HUES64 (cell line): Measurements from ENCODE around the gene CDK7. TPM values are rescaled to one million over a fixed set of nuclear protein-coding genes. Genes with fewer than 3 reads are reported as not detected.

Experiments
- H3K27ac ChIP-seq: 2 replicates; pipeline ENCODE4 v1.7.0; 2013; ENCODE audit warnings: low read depth, low read length, inconsistent platforms
- H3K27me3 ChIP-seq: 2 replicates; pipeline ENCODE4 v1.6.1; 2013; ENCODE audit warnings: mild to moderate bottlenecking, low read length; ENCODE audit not compliant: insufficient read depth
- H3K36me3 ChIP-seq: 2 replicates; pipeline ENCODE4 v1.6.1; 2013; ENCODE audit warnings: mild to moderate bottlenecking, low read length; ENCODE audit not compliant: insufficient read depth
- H3K4me1 ChIP-seq: 2 replicates; pipeline ENCODE4 v1.6.1; 2013; ENCODE audit warnings: mild to moderate bottlenecking, low read length, moderate library complexity; ENCODE audit not compliant: insufficient read depth
- H3K4me3 ChIP-seq: 2 replicates; pipeline ENCODE4 v1.5.1; 2013; ENCODE audit warnings: mild to moderate bottlenecking, low read length, moderate library complexity
- H3K9ac ChIP-seq: 2 replicates; pipeline ENCODE4 v1.6.1; 2013; ENCODE audit warnings: mild to moderate bottlenecking, low read depth, low read length
- H3K9me3 ChIP-seq: 2 replicates; pipeline ENCODE4 v1.6.1; 2013; ENCODE audit warnings: low read depth, low read length; ENCODE audit not compliant: insufficient read depth
- WGBS: fragments of 150-250, 120-280 bp; methylation state at CpG from one replicate; pipeline ENCODE4 v1.1.7; 2013; ENCODE audit warnings: missing lambda C conversion rate; 5-methylcytosine and 5-hydroxymethylcytosine counted together
- polyA plus RNA-seq, 2 experiments: library from polyadenylated mRNA; stranded (reverse); fragments of 50-300 nt; gene quantifications; one replicate each; pipeline ENCODE4 v1.2.3, GENCODE V29; 2013

Gene CDK7
- 39.2 TPM for polyA plus RNA-seq (2013, experiment 1 of 2)
- polyA plus RNA-seq (2013, experiment 2 of 2) = 39.9 TPM

DNA sequence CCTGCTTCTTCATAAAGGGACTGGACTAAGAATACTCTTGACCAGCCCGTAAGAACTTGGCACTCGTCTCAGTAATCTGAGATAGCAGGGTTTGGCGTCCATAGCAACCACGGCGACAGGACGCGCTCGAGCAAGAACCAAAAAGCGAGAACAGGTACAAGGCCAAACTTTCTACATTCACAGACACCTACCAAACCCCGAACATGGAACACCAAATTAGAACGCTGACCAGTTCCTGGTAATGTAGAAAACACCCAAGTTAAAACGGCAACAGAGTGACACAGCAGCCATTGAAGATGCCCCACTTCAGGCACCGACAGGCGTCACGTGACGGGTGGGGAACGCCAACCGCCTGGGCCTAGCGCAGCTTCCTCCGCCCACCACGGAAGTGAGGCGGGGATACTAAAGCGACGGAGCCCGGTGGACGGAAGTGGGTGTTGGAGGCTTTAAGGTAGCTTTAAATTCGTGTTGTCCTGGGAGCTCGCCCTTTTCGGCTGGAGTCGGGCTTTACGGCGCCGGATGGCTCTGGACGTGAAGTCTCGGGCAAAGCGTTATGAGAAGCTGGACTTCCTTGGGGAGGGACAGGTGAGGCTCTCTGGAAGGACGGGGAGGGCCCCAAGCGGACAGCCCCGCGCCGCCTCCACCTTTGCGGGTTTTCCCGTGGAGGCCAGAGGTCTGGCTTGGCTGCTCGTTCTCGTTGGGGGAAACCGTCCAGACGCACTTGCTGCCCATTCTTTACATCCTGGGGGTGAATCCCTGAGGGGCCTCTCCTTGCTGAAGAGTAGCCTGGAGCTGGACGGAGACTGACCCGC is at the start of gene CDK7:
Gene CDK7, plus strand, starts transcription at position 430 of the 812 bp plus-strand sequence. Its CDS starts 90 bp downstream, at position 520.
- Histone ChIP-seq H3K4me3 (peak within 1 kb of the TSS; percentile 83), H3K9ac (peak within 1 kb of the TSS; percentile 86), H3K36me3 (peaks cover 39% of the 10 kb centered on the region), H3K4me1 (no peaks in the 10 kb centered on the region), H3K9me3 (no peaks in the 10 kb centered on the region), H3K27ac (peak within 1 kb of the TSS; percentile 78), H3K27me3 (no peaks in the 10 kb centered on the region)
- WGBS = under 1% methylated on average over 49 of the region's 49 CpGs

DNA sequence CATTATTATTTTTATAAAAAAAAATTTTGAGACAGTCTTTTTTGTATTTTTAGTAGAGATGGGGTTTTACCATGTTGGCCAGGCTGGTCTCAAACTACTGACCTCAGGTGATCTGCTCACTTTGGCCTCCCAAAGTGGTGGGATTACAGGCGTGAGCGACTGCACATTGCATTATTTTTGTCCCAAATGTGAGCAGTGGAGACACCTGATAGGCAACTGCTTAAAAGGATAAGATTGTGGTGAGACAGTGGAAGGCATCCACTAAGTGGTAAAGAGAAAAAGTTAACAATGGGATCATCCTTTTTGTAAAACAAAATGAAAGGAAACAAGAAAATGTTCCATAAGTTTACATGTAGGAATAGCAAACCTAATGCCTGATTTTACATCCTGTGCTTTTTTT is 47.3 kb upstream of the CDK7 start:
- Histone ChIP-seq H3K36me3 (peaks cover 10% of the 10 kb centered on the region), H3K9ac (no peak overlapping the region), H3K4me3 (no peak overlapping the region), H3K9me3 (no peaks in the 10 kb centered on the region), H3K27ac (no peak overlapping the region), H3K27me3 (no peaks in the 10 kb centered on the region), H3K4me1 (no peaks in the 10 kb centered on the region)
- 94% methylated on average over 2 of the region's 2 CpGs for WGBS

- peak overlapping the region; percentile 97 for H3K4me3 ChIP-seq
- H3K36me3 ChIP-seq = peaks cover 24% of the 10 kb centered on the region
- 27% methylated on average over 8 of the region's 8 CpGs for WGBS
- peak overlapping the region; percentile 99 for H3K27ac ChIP-seq
- H3K4me1 ChIP-seq = no peaks in the 10 kb centered on the region
- no peaks in the 10 kb centered on the region for H3K27me3 ChIP-seq
- H3K9ac ChIP-seq = peak overlapping the region; percentile 98
- H3K9me3 ChIP-seq = no peaks in the 10 kb centered on the region
Measured at GRCh38 chr5:69188811-69189161, 45.9 kb upstream of the CDK7 start.

GRCh38 chr5:69189162-69190086 is 45.3 kb upstream of the CDK7 start, which contains the start of gene CENPH:
Gene CENPH (plus strand): TSS chr5:69189583. CDS start chr5:69189635, 52 bp downstream.
- WGBS = under 1% methylated on average over 55 of the region's 55 CpGs
- H3K27ac ChIP-seq = peak within 1 kb of the TSS; percentile 99
- H3K9ac ChIP-seq = peak within 1 kb of the TSS; percentile 98
- H3K4me1 ChIP-seq = no peaks in the 10 kb centered on the region
- peaks cover 30% of the 10 kb centered on the region for H3K36me3 ChIP-seq
- no peaks in the 10 kb centered on the region for H3K9me3 ChIP-seq
- no peaks in the 10 kb centered on the region for H3K27me3 ChIP-seq
- peak within 1 kb of the TSS; percentile 97 for H3K4me3 ChIP-seq

DNA sequence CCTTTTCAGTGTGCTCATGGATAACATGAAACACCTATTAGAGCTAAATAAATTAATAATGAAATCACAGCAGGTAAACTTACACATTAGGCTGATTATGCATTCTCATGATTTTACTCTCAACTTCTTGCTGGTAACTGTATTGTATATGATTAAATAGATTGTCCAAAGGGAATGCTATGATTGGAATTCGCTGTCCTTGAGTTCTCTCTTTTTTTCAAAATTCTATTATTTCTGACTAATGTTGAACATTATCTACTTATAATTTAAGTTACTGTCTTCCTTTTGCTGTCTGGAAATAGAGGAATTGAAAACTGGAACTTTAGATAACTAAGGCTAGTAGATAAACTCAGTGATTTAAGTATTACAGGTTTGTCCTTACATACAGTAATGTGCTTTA is 32.2 kb upstream of the CDK7 start:
- Histone ChIP-seq H3K4me3 (no peak overlapping the region), H3K4me1 (no peaks in the 10 kb centered on the region), H3K9ac (no peak overlapping the region), H3K9me3 (no peaks in the 10 kb centered on the region), H3K27me3 (no peaks in the 10 kb centered on the region), H3K36me3 (peaks cover 81% of the 10 kb centered on the region), H3K27ac (no peak overlapping the region)
- WGBS = no CpG with 5 or more reads among the region's 1 CpG

DNA sequence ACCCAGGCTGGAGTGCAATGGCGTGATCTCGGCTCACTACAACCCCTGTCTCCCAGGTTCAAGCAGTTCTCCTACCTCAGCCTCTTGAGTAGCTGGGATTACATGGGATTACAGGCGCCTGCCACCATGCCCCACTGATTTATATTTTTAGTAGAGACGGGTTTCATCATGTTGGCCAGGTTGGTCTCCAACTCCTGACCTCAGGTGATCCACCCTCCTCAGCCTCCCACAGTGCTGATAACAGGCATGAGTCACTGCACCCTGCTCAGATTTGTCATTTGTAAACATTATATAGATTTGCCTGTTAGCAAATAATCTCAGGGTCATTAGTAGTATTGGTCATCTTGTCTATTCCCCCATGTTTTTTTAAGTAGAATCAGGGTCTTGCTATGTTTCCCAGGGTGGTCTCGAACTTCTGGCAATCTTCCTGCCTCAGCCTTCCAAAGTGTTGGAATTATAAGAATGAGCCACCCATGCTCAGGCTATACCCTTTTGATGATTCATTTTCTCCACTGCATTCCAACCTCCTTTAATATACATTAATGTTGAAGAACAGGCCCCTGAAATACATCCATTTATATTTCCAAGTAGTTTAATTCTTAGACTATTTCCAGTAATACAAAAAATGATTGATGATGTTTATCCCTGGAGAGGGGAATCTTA is 28.0 kb upstream of the CDK7 start:
- H3K27me3 ChIP-seq = no peaks in the 10 kb centered on the region
- H3K4me1 ChIP-seq = no peaks in the 10 kb centered on the region
- H3K36me3 ChIP-seq = peaks cover 86% of the 10 kb centered on the region
- 98% methylated on average over 5 of the region's 5 CpGs for WGBS
- H3K27ac ChIP-seq = no peak overlapping the region
- no peaks in the 10 kb centered on the region for H3K9me3 ChIP-seq
- H3K9ac ChIP-seq = no peak overlapping the region
- no peak overlapping the region for H3K4me3 ChIP-seq

GRCh38 chr5:69209602-69210001 is 25.1 kb upstream of the CDK7 start:
- Histone ChIP-seq H3K27ac (no peak overlapping the region), H3K36me3 (peaks cover 71% of the 10 kb centered on the region), H3K9me3 (no peaks in the 10 kb centered on the region), H3K27me3 (no peaks in the 10 kb centered on the region), H3K4me1 (no peaks in the 10 kb centered on the region), H3K4me3 (no peak overlapping the region), H3K9ac (no peak overlapping the region)
- WGBS = no CpG with 5 or more reads among the region's 2 CpGs

- H3K36me3 ChIP-seq = peaks cover 61% of the 10 kb centered on the region
- H3K27ac ChIP-seq = no peak overlapping the region
- no peak overlapping the region for H3K4me3 ChIP-seq
- no peak overlapping the region for H3K9ac ChIP-seq
- H3K4me1 ChIP-seq = no peaks in the 10 kb centered on the region
- H3K9me3 ChIP-seq = no peaks in the 10 kb centered on the region
- WGBS = 98% methylated on average over 2 of the region's 2 CpGs
- no peaks in the 10 kb centered on the region for H3K27me3 ChIP-seq
Measured at GRCh38 chr5:69211200-69211599, 23.5 kb upstream of the CDK7 start.

- Histone ChIP-seq H3K27ac (no peak overlapping the region), H3K9ac (no peak overlapping the region), H3K4me3 (no peak overlapping the region), H3K36me3 (peaks cover 53% of the 10 kb centered on the region), H3K4me1 (0 out of 2 replicates have a peak, but pooled peaks cover under 1% of the 10 kb centered on the region), H3K9me3 (no peaks in the 10 kb centered on the region), H3K27me3 (no peaks in the 10 kb centered on the region)
- WGBS = 94% methylated on average over 2 of the region's 2 CpGs
Measured at GRCh38 chr5:69212022-69212421, 22.7 kb upstream of the CDK7 start.

GRCh38 chr5:69213513-69214215 is 21.0 kb upstream of the CDK7 start:
- Histone ChIP-seq H3K27ac (no peak overlapping the region), H3K9me3 (no peaks in the 10 kb centered on the region)
- WGBS = 94% methylated on average over 4 of the region's 4 CpGs

More at GRCh38 chr5:69213513-69214215, 21.0 kb upstream of the CDK7 start:
- Histone ChIP-seq H3K27me3 (no peaks in the 10 kb centered on the region), H3K36me3 (peaks cover 42% of the 10 kb centered on the region), H3K4me1 (peaks cover 5% of the 10 kb centered on the region), H3K9ac (no peak overlapping the region), H3K4me3 (no peak overlapping the region)
